HepG2 (cell line): ENCODE data around the gene FAM221B. TPM values are rescaled to one million over a fixed set of nuclear protein-coding genes. Genes with fewer than 3 reads are reported as not detected.
A peak's percentile ranks its signal among the peaks of the same experiment; 100 is the strongest.

Experiments used
- ATAC-seq: fragments of 200-7000 bp; cut with Tn5 transposase; 3 replicates; pipeline ENCODE4 v1.9.1; 2020; ENCODE audit warnings: mild to moderate bottlenecking, moderate library complexity
- BruUV-seq: library from RNA; stranded (reverse); fragments of 400-500 nt; replicated peaks from 2 replicates; lab custom pipeline; 2021; lab: Mats Ljungman, UMichigan
- CTCF ChIA-PET: fragments of 300-600 bp; formaldehyde crosslinking; extraction: SDS; loops from one replicate; lab custom pipeline; 2021; ENCODE audit warnings: low total read pairs, inconsistent platforms, low intra/inter-chr PET ratio; lab: Yijun Ruan, JAX
- POLR2A ChIA-PET: fragments of 350-600 bp; sonication (Branson Sonifier 250); formaldehyde crosslinking; loops from one replicate; lab custom pipeline; 2020; ENCODE audit warnings: antibody characterized with exemption, inconsistent platforms; lab: Yijun Ruan, JAX
- DNase-seq: peaks from one replicate; pipeline ENCODE4 v3.0.0-alpha.2; 2015; ENCODE audit warnings: low spot score
- FAIRE-seq: peaks from 3 replicates; lab custom pipeline; 2011; peaks lifted over from hg19 to GRCh38; lab: Jason Lieb, UNC
- H2AFZ ChIP-seq: one replicate; pipeline ENCODE4 v1.6.1; 2011; ENCODE audit warnings: low read length, inconsistent platforms
- H3K27ac ChIP-seq: fragments of 300-600 bp; 3 replicates; pipeline ENCODE4 v1.8.0; 2011; ENCODE audit warnings: mixed run types, mild to moderate bottlenecking, mixed read lengths, low read length, inconsistent platforms; ENCODE audit not compliant: insufficient read depth; ENCODE audit errors: extremely low read length
- H3K27me3 ChIP-seq, 2 experiments: fragments of 200-600 bp in 1 of 2; 2 replicates in 1 of 2; 3 replicates in 1 of 2; pipeline versions ENCODE4 v1.6.0 to v1.8.0; 2011; ENCODE audit warnings: low read length in 2 of 2, mild to moderate bottlenecking in 2 of 2, moderate library complexity in 2 of 2, inconsistent platforms in 1 of 2; ENCODE audit not compliant: insufficient read depth in 2 of 2, control insufficient read depth in 1 of 2
- H3K36me3 ChIP-seq, 2 experiments: fragments of 200-600 bp in 1 of 2; replicated peaks in 1 of 2; 2 replicates in 1 of 2; 3 replicates in 1 of 2; pipeline versions ENCODE4 v1.5.1 to v1.8.0; 2011; ENCODE audit warnings: low read length in 2 of 2, inconsistent platforms in 1 of 2; ENCODE audit not compliant: insufficient read depth in 2 of 2, control insufficient read depth in 1 of 2
- H3K4me1 ChIP-seq: 2 replicates; pipeline ENCODE4 v1.5.1; 2012; ENCODE audit warnings: low read length, inconsistent platforms; ENCODE audit not compliant: insufficient read depth
- H3K4me2 ChIP-seq: 2 replicates; pipeline ENCODE4 v1.6.0; 2011; ENCODE audit warnings: low read depth, low read length, inconsistent platforms
- H3K4me3 ChIP-seq, 3 experiments: fragments of 200-600 bp in 1 of 3; sonication (generic), shearing (Covaris generic) in 1 of 3; replicated peaks in 1 of 3; 2 replicates each; pipeline ENCODE4 v1.5.1; 2011 to 2016; ENCODE audit warnings: low read length in 3 of 3, inconsistent platforms in 2 of 3, low read depth in 2 of 3, mild to moderate bottlenecking in 2 of 3, control low read depth in 1 of 3, mixed read lengths in 1 of 3; ENCODE audit not compliant: insufficient read depth in 1 of 3
- H3K79me2 ChIP-seq: one replicate; pipeline ENCODE4 v1.6.1; 2011; ENCODE audit warnings: low read length, inconsistent platforms; ENCODE audit not compliant: insufficient read depth
- H3K9ac ChIP-seq: 2 replicates; pipeline ENCODE4 v1.6.0; 2011; ENCODE audit warnings: mild to moderate bottlenecking, low read depth, low read length, inconsistent platforms; ENCODE audit not compliant: insufficient read depth
- H3K9me3 ChIP-seq: 2 replicates; pipeline ENCODE4 v1.5.1; 2012; ENCODE audit warnings: mild to moderate bottlenecking, low read length
- H4K20me1 ChIP-seq: 2 replicates; pipeline ENCODE4 v1.6.0; 2011; ENCODE audit warnings: inconsistent platforms, mild to moderate bottlenecking, low read length, moderate library complexity; ENCODE audit not compliant: insufficient read depth
- ATF7 ChIP-seq, 2 experiments: fragments of 450-650 bp in 1 of 2; sonication (generic) in 1 of 2; formaldehyde crosslinking in 1 of 2; IDR thresholded peaks; 2 replicates each; pipeline versions ENCODE4 v1.4.0 to v1.6.1; 2016 to 2020; ENCODE audit warnings: antibody characterized with exemption in 1 of 2, mild to moderate bottlenecking in 1 of 2, missing genetic modification reagents in 1 of 2
- CREB1 ChIP-seq, 2 experiments: fragments of 450-650 bp in 1 of 2; IDR thresholded peaks; 2 replicates each; pipeline ENCODE4 v1.6.1; 2016 to 2017; ENCODE audit warnings: control low read depth in 1 of 2, mild to moderate bottlenecking in 1 of 2, missing compliant biosample characterization in 1 of 2, missing genetic modification characterization in 1 of 2
- IKZF4 ChIP-seq: sonication (generic); formaldehyde crosslinking; IDR thresholded peaks from 2 replicates; pipeline ENCODE4 v1.5.1; 2020; ENCODE audit warnings: borderline replicate concordance, mild to moderate bottlenecking, low read depth, missing genetic modification reagents; ENCODE audit errors: not compliant biosample characterization
- PBX3 ChIP-seq: sonication (generic); formaldehyde crosslinking; IDR thresholded peaks from 2 replicates; pipeline ENCODE4 v1.8.1; 2023; ENCODE audit warnings: missing genetic modification reagents, inconsistent platforms, borderline replicate concordance
- TFDP1 ChIP-seq: IDR thresholded peaks from 2 replicates; pipeline ENCODE4 v1.6.1; 2016; ENCODE audit warnings: missing compliant biosample characterization, missing genetic modification reagents, borderline replicate concordance
- WGBS: methylation state at CpG from one replicate; pipeline ENCODE4 v1.1.6; 2017; ENCODE audit warnings: low lambda C conversion rate; 5-methylcytosine and 5-hydroxymethylcytosine counted together
- in situ Hi-C: cut with HindIII; loops from 2 replicates; pipeline ENCODE4 v1.10.0; 2017; ENCODE audit warnings: low pct_unique_long_range_greater_than_20kb; ENCODE audit not compliant: extremely low pct_ligation_motif_present
- intact Hi-C: fragments of 100-400 bp; cut with micrococcal nuclease; formaldehyde crosslinking; loops from one replicate; pipeline ENCODE4 v1.10.0; 2022; ENCODE audit not compliant: unreplicated experiment
- polyA plus RNA-seq, 8 experiments: library from polyadenylated mRNA; depleted of rRNA in 3 of 8; stranded (reverse) in 7 of 8; unstranded in 1 of 8; fragments of >200 nt; fragmentation: Illumina TruSeq in 4 of 8; extraction: Trizol in 4 of 8; gene quantifications; 2 replicates each; pipeline versions ENCODE4 v1.2.1 to v1.2.3, GENCODE V29; 2011 to 2016; ENCODE audit warnings: low read depth in 4 of 8, missing spikeins in 1 of 8, mixed read lengths in 1 of 8; ENCODE audit not compliant: insufficient read depth in 1 of 8
- total RNA-seq, 5 experiments: library from RNA; depleted of rRNA; stranded (reverse); fragments of >200 nt; fragmentation: Illumina TruSeq; extraction: Trizol; gene quantifications; 2 replicates each; pipeline ENCODE4 v1.2.3, GENCODE V29; 2016; ENCODE audit warnings: low read depth in 1 of 5

FAM221B gene
- total and polyA plus RNA-seq, 2 of the 13 experiments (the other 11 are each of a cell fraction or from before 2014, with no cell fraction given): not detected

- H3K79me2 ChIP-seq: no peaks in the 10 kb centered on the region
- no peak for ATAC-seq
- no peak for FAIRE-seq
- H3K36me3 ChIP-seq: peaks cover 0 to 2% of the 10 kb centered on the region in 2 experiments; a peak in 1 of 5 replicates
- in situ Hi-C loops: no loop called here
- no peak overlapping the region for H3K9ac ChIP-seq
- no peak overlapping the region for H2AFZ ChIP-seq
- H4K20me1 ChIP-seq: no peaks in the 10 kb centered on the region
- H3K27me3 ChIP-seq: no peaks in the 10 kb centered on the region
- no TSS peak for BruUV-seq
- no peak for DNase-seq
- CTCF ChIA-PET: no interaction called here
- POLR2A ChIA-PET: no interaction called here
- TF ChIP-seq IKZF4 (CRISPR knock-in tag) (no peak), ATF7 (IDR thresholded peaks at IDR 0.05) (peak; percentile 93), ATF7 (CRISPR knock-in tag; IDR thresholded peaks at IDR 0.05) (no peak), PBX3 (CRISPR knock-in tag) (no peak), CREB1 (IDR thresholded peaks at IDR 0.05) (peak; percentile 66), CREB1 (CRISPR knock-in tag; IDR thresholded peaks at IDR 0.05) (no peak), TFDP1 (CRISPR knock-in tag) (no peak)
- no peaks in the 10 kb centered on the region for H3K9me3 ChIP-seq
- WGBS: 95% methylated on average over 5 of the region's 6 CpGs
- H3K4me1 ChIP-seq: peaks cover 26% of the 10 kb centered on the region
- intact Hi-C loops: no loop called here
- no peak overlapping the region for H3K4me3 ChIP-seq
- no peak overlapping the region for H3K4me2 ChIP-seq
- H3K27ac ChIP-seq: no peak overlapping the region
Observed at GRCh38 chr9:35797311-35798109, 31.0 kb downstream of the FAM221B start.
